CD4-positive, alpha-beta T cell treated with Interleukin-17A for 1 hour (primary cell): ENCODE results near the gene ENDOV.
A peak's percentile ranks its signal among the peaks of the same experiment; 100 is the strongest.

Experiments
- DNase-seq: peaks from one replicate; pipeline ENCODE4 v3.0.0-alpha.2; 2020

ENDOV gene

GRCh38 chr17:80453126-80453997 lies 38.4 kb downstream of the ENDOV start:
- DNase-seq: no peak

- no peak for DNase-seq
Measured at GRCh38 chr17:80453998-80454556, 39.1 kb downstream of the ENDOV start.

GRCh38 chr17:80454557-80455335 lies 39.8 kb downstream of the ENDOV start:
- peak; percentile 95 for DNase-seq

- peak; percentile 59 for DNase-seq
Measured at GRCh38 chr17:80455336-80455710, 40.4 kb downstream of the ENDOV start.

- DNase-seq: no peak
Measured at GRCh38 chr17:80455784-80456183, 40.8 kb downstream of the ENDOV start.

- DNase-seq: no peak
Measured at GRCh38 chr17:80456465-80457235, 41.7 kb downstream of the ENDOV start.

- DNase-seq: peak; percentile 2
Measured at GRCh38 chr17:80457236-80457856, 42.4 kb downstream of the ENDOV start.

GRCh38 chr17:80458016-80458415 lies 43.0 kb downstream of the ENDOV start:
- DNase-seq: no peak

GRCh38 chr17:80459234-80459633 lies 44.3 kb downstream of the ENDOV start:
- no peak for DNase-seq

GRCh38 chr17:80460429-80460834 lies 45.5 kb downstream of the ENDOV start:
- DNase-seq: no peak

GRCh38 chr17:80461528-80462160 lies 46.7 kb downstream of the ENDOV start:
- no peak for DNase-seq

- no peak for DNase-seq
Measured at GRCh38 chr17:80463784-80464400, 48.9 kb downstream of the ENDOV start.

GRCh38 chr17:80464486-80464885 lies 49.5 kb downstream of the ENDOV start:
- no peak for DNase-seq

GRCh38 chr17:80465327-80465974 lies 50.5 kb downstream of the ENDOV start:
- no peak for DNase-seq

- no peak for DNase-seq
Measured at GRCh38 chr17:80466188-80466705, 51.3 kb downstream of the ENDOV start.

GRCh38 chr17:80468242-80468641 lies 53.3 kb downstream of the ENDOV start:
- DNase-seq: no peak

- no peak for DNase-seq
Measured at GRCh38 chr17:80468781-80469493, 54.0 kb downstream of the ENDOV start.

- DNase-seq: no peak
Measured at GRCh38 chr17:80469667-80470066, 54.7 kb downstream of the ENDOV start.

GRCh38 chr17:80470603-80471002 lies 55.6 kb downstream of the ENDOV start:
- DNase-seq: no peak

GRCh38 chr17:80471922-80472321 lies 57.0 kb downstream of the ENDOV start:
- DNase-seq: peak; percentile 57
